Measurements from ENCODE around the gene LRRTM4.

DNA sequence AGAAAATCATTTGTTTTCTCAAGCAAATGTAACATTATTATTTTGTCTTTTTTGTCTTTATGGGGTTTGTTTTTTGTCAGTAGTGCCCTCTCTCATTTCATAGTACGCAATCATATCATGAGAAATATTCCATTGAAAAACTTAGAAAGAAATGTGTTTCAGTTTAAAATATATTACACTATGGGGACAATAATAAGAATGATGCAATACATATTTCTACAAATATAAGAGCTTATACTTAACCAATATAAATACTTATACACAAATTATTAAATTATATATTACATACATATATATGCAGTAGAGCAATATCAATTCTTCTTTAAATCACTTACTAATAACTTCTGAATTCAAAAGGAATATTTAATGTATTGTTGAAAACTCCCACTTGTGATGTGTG is 13.7 kb downstream of the LRRTM4 start:
- TF ChIP-seq EZH2 (IDR thresholded peaks at IDR 0.05; ENCODE audit: low read length, missing control alignments) = no peak
- TF ChIP-seq CTCF (conservative IDR thresholded peaks at IDR 0.05 in 1 of 2, IDR thresholded peaks at IDR 0.05 in 1 of 2; ENCODE audit: low read depth in 1 of 2, low read length in 2 of 2) = no peak
